Fibroblast of skin of left biceps (primary cell): ENCODE results near the gene ZZZ3.
"Not testable (repeated sequence)": the region's sequence is repeated elsewhere in the genome, so short reads cannot be mapped to it uniquely, and the experiment has no call there.

Experiments
- DNase-seq, 2 experiments: peaks; one replicate each; pipeline ENCODE4 v3.0.0-alpha.2; 2013; ENCODE audit warnings: low read depth in 2 of 2

Gene ZZZ3

GRCh38 chr1:77670330-77670729, 12.1 kb downstream of the ZZZ3 start:
- DNase-seq = no peak

DNA sequence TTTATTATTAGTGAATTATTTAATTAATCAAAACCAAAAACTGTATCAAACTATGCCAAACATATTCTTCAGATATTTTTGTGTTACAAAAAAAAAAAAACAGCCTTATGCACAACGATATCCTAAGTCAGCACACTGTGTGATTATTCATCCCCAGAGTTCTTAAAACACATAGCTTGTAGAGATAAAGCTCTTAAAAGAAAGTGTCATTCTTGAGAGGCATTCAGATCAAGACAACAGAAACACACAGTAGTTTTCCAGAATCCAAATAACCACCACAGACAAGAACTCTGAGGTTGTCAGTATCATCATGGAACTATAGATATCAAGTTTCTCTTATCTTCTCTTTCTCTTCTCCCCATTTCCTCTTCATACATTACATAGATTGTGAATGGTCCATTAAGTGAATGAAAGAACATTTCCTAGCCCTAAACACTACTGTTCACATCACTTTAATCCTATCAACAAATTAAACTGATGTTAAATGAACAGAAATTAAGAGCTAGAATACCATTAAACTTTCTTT, 13.5 kb downstream of the ZZZ3 start:
- DNase-seq = no peak

DNA sequence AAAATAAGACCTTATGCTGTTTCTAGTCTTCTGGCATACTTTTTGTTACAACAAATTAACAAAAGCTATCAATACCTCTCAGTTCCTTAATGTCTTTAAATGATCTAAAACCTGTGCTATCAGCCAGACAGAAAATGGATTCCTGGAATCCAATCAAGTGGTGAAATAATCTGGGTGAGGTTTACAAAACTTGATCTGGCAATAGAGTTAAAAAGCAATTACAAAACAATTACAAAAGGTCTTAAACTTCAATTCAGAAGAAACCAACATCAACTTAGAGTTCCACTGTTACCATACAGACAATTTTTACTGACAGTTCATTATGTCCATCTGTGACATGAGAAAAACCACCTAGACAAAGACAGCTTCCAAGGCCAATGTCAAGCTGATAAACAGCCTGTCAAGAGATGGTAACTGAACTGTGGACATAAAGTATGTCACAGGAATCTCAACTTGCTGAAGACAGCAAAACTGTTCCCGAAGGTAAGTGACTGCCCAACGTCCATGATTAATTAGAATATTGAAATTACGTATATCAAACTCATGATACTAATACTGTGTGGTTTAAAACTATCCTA, 17.4 kb downstream of the ZZZ3 start:
- no peak for DNase-seq

DNA sequence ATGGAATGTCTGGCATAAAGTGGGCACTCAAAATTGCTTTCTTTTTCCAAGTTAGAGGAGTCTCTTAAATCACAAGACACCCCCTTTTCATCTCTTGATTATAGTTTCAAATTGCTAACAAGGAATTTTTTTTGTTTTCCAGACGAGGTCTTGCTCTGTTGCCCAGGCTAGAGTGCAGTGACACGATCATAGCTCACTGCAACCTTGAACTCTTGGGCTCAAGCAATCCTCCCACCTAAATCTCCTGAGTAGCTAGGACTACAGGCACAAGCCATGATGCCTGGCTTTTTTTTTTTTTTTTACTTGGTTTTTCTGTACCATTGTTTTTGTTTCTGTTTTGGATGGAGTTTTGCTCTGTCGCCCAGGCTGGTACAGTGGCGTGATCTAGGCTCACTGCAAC, 20.8 kb downstream of the ZZZ3 start:
- no peak for DNase-seq

GRCh38 chr1:77659879-77660593, 22.4 kb downstream of the ZZZ3 start:
- no peak for DNase-seq

GRCh38 chr1:77658271-77658670, 24.2 kb downstream of the ZZZ3 start:
- no peak for DNase-seq

DNA sequence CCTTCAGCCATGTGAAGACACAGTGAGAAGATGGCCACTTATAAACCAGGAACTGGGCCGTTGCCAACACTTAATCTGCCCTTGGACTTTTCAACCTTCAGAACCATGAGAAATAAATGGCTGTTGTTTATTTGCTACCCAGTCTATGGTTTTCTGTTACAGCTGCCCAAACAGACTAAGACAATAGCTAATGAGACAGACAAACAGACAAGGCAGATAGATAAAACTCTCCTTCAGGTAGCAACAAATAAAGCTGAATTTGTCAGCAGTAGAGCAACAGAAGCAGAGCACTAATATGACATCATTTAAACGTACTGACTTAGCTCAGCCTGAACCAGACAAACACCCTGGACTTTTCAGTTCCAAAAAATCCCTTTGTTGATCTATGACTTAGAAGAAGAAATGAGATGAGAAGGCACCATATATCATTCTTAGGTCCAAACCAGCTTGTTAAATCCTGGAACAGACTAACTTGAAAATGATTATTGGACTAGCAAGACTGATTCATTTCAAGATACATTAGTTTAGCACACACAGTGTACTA, 27.0 kb downstream of the ZZZ3 start:
- no peak for DNase-seq

DNA sequence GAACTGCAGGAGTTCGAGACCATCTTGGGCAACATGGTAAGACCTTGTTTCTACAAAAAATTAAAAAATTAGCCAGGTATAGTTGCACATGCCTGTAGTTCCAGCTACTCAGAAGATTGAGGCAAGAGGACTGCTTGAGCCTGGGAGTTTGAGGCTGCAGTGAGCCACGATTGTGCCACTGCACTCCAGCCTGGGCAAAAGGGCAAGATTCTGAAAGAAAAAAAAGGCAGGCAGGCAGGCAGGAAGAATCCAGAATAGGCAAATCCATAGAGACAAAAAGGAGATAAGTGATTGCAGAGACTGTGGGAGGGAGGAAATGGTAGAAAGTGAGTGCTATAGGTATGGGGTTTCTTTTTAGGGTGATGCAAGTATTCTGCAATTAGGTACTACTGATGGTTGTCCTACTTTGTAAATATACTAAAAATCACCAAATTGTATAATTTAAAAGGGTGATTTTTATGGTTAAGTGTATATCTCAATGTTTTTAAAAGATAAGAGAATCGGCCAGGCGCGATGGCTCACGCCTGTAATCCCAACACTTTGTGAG, 29.4 kb downstream of the ZZZ3 start:
- no peak for DNase-seq

DNA sequence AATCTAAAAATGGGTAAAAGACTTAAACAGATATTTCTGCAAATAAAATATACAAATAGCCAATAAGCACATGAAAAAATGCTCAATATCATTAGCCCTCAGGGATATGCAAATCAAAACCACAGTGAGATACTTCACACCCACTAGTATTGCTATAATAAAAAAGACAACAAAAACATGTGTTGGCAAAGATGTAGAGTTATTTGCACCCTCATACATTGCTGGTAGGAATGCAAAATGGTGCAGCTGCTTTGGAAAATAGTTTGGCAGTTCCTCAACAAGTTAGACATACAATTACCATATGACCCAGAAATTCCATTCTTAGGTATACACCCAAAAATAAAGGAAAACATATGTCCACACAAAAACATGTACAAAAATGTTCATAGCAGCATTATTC, 30.2 kb downstream of the ZZZ3 start:
- peak; percentile 80 to 83 for DNase-seq

DNA sequence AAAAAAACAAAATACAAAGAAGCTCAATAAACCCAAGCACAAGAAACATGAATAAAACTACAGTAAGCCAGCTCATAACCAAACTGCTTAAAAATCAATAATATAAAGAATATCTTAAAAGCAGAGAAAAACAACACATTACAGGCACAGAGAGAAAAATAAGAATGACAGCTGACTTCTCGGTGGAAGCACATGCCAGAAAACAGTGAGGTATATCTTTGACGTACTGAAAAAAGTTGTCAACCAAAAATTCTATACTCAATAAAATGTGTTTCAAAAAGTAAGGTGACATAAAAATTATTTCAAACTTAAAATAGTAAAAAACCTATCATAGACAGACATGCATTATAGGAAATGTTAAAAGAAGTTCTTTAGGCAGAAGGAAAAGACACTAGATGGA, 33.3 kb downstream of the ZZZ3 start:
- no peak for DNase-seq

DNA sequence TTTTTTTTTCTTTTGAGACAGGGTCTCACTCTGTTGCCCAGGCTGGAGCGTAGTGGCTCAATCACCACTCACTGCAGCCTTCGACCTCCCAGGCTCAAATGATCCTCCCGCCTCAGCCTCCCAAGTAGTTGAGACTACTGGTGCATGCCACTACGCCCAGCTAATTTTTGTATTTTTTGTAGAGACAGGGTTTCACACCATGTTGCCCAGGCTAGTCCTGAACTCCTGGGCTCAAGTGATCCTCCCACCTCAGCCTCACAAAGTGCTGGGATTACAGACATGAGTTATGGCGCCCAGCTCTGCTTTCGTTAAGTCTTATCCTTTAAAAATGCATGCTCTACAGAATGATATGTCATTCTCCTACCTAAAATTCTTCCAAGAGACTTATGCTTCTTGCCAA, 36.2 kb downstream of the ZZZ3 start:
- DNase-seq = not testable (repeated sequence)

- no peak for DNase-seq
Measured at GRCh38 chr1:77643456-77643855, 39.0 kb downstream of the ZZZ3 start.

GRCh38 chr1:77642941-77643340, 39.5 kb downstream of the ZZZ3 start:
- DNase-seq = no peak

DNA sequence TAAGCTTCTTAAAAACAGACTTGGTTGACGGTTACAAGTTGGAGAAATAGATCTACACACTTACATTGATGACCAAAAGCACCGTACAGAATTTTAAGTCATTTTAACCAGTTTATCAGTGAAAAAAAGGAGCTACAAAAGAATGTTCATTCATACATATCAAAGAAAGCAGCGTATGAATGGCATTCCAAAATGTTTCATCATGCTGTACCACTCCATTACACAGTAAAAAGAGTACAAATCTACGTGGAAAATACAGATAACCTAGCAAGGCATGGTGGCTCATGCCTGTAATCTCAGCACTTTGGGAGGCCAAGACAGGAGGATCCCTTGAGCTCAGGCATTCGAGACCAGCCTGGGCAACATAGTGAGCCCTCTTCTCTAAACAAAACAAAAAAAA, 40.3 kb downstream of the ZZZ3 start:
- no peak for DNase-seq

DNA sequence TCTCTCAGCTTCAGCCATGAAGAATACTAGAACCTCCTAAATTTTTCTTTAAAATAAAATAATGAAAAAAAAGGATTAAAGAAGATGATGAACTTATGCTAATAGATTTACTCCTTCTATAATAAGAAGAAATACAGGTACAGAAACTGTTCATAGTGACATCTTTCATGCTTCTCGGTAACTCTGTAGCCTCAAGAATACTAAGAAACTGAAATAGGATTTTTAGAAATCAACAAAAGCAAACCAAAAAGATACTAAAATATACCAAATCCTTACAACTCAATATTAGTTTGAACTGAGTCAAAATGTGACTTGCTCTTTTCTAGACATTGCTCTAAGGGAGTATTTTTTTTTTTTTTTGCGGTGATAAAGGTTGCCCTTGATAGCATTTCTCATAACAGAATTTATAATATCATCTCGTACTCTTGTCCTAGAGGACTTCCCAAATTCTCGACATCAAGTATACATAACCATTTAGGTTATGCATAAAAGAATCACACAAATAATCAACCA, 42.8 kb downstream of the ZZZ3 start:
- no peak for DNase-seq

DNA sequence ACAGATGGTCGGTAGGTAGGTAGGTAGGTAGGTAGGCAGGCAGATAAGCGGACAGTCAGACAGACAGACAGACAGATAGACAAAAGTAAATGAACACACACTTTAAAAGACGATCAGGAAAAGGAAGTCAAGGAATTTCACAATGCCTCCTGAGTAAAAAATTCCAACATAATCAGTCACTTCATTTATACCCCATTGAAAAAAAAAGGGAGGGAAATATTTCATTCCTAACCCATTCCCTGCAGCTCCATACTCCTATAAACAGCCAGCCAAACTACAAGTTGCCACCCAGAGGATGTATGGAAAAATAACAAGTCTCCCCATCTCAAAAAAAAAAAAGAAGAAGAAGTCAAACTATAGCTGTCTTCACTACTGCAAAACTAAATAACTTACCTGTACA, 43.4 kb downstream of the ZZZ3 start:
- peak; percentile 50 to 58 for DNase-seq

GRCh38 chr1:77636864-77637263, 45.6 kb downstream of the ZZZ3 start:
- no peak for DNase-seq
